ENCODE measurements around the gene BCL2.

Gene BCL2

GRCh38 chr18:63135101-63135500 is 184.5 kb downstream of the BCL2 start:
- no peak for DNase-seq

GRCh38 chr18:63132819-63133200 is 186.8 kb downstream of the BCL2 start:
- DNase-seq = no peak

- DNase-seq = no peak
Observed at GRCh38 chr18:63131959-63132818, 187.4 kb downstream of the BCL2 start.

GRCh38 chr18:63131106-63131958 is 188.2 kb downstream of the BCL2 start:
- peak in 3 of 4 experiments; percentile 17 to 37 (median 31) for DNase-seq

DNA sequence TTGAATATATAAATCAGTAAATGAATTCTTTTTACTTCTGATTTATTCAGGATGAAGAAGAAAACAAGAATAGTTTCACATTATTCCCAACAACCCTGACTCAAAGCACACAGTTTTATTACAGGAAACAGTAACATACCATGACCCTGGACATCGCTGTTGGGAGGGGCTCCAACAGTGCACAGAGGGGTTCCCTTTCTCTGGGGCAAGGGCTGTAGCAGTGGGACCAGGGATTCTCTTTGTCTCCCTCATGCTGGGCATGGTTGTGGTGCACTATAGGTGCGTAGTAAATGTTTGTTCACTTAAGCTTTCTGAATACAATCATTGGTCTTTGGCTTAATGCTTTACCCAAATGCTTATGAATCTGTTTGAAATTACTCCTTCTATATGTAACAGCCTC is 189.4 kb downstream of the BCL2 start:
- DNase-seq = no peak

DNA sequence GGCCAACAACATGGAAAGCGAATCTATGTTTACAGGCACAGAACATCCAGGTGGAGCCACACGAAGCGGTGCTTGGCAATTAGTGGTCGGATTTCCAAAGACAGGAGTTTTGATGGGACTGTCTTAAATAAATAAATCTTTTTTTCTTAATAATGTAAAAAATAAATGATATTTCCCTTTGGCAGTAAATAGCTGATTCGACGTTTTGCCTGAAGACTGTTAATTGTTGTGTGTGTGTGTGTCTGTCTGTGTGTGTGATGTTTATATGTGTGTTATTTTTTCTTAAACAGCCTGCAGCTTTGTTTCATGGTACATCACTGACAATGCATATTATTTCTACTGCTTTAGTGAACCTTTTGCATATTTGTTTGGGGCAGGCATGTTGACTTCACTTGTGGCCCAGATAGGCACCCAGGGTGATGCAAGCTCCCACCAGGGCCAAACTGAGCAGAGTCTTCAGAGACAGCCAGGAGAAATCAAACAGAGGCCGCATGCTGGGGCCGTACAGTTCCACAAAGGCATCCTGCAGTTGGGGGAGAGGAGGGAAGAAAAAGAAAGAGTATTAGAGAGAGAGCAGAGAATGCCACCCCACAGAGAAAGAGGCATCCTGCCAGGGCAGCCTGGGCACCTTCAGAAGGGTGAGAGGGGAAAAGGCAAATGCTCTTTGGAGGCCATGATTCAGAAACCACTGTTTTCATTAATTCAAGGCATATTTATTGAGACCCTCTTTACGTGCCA is 191.2 kb downstream of the BCL2 start:
- no peak for DNase-seq

DNA sequence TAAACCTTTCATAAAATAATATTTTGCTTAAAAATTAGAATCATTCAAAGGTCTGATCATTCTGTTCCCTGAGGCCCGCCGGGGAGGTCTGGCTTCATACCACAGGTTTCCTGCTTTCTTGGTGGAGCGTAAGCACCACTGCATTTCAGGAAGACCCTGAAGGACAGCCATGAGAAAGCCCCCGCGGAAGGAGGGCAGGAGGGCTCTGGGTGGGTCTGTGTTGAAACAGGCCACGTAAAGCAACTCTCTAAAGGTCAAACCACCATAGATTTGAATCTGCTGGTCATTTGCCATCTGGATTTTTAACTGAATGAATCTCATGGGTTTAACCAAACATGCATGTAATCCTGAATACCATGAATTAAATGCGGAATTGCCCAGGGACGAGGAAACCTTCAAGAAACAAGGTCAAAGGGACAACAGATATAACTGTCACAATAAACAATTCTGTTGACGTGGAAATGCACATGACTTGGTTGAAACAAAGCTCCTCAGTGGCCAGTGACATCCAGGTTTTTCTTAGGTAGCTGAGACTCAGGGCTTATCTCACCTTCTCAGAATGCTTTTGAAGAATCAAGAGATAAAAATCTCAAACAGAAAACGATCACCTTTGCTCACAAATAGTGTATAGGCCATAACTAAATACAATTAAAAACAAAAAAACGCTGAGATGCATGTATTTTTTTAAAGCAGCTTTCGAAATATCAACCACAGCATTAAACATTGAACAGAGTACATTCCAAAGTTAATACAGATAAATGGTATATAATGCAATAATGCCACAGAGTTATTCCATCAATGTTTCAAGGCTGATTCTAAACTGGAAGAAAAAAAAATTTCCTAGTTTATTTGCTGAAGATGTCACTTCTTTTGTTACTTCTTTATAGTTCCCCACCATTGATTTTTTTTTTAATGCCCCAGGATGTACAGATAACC is 193.2 kb downstream of the BCL2 start:
- DNase-seq = no peak

GRCh38 chr18:63120620-63121019 is 198.9 kb downstream of the BCL2 start:
- no peak for DNase-seq

GRCh38 chr18:63119647-63120046 is 199.9 kb downstream of the BCL2 start:
- DNase-seq = no peak

- no peak for DNase-seq
Observed at GRCh38 chr18:63113899-63114565, 205.5 kb downstream of the BCL2 start.

DNA sequence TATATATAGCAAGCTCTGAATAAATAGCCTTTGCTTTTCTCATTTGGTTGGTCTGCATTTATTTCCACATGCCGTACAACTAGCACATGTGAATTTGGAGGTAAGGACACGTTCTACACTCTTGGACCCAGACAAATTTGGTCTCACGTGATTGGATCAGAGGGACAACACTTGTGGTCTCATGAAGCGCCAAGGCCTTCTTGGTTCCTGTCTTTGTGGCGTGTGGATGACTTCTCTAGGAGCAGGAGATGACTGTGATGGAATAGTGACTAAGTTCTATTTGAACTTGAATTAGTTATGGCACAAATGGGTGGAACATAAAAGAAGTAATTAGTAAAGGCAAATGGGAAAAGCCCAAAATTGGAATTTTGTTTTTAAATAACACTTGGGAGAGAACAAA is 206.9 kb downstream of the BCL2 start:
- DNase-seq = no peak

DNA sequence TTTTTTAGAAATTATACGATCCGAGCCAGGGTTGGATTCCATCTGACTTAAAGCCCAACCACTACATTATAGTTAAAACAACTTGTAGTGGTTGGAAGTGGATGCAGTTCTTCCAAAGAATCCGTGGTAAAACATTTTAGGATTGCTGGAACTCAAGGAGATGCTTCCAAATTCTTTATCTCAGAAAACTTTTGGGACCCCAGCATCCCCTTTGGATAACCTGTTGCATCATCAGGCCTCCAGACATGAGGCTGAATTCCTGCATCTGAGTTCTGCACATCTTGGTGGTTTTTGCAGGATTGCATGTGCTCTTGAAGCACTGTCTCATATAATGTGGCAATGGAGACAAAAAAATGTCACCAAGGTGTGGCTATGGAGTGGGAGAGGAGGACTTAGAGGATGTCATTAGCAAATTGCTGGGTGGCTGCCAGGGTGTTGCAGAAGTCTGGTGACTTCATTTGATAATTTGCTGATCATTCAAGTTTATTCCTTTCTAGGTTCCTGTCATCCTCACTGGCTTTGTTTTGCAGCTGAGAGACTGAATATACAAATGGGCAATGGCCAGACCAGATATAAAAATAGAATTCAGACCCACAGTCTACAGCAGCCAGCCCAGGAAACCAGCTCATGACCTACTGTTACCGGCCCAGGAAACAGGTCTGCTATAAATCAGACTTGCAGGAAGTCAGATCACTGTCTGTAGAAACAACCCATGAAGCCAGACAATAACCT is 207.7 kb downstream of the BCL2 start:
- DNase-seq = no peak

- no peak for DNase-seq
Observed at GRCh38 chr18:63109802-63110201, 209.8 kb downstream of the BCL2 start.

DNA sequence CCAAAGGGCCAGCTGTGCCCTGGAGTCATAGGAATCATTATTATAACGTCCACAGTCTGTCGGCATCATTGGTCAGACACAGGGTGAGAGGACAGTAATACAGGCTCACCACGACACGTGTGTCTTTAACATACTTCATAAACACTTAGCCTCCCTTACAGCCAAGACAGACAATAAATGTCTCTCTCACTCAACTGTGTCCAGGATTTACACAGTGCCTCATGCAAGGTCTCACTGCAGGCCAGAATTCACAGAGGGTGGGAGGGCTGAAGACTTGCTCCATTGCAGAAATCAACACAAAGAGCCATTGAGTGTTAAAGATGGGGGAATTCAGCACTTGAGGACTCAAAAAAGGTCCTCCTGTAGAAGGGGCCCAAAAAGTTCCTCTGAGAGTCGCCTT is 210.5 kb downstream of the BCL2 start:
- DNase-seq = no peak

- DNase-seq = no peak
Observed at GRCh38 chr18:63107931-63108330, 211.6 kb downstream of the BCL2 start.

DNA sequence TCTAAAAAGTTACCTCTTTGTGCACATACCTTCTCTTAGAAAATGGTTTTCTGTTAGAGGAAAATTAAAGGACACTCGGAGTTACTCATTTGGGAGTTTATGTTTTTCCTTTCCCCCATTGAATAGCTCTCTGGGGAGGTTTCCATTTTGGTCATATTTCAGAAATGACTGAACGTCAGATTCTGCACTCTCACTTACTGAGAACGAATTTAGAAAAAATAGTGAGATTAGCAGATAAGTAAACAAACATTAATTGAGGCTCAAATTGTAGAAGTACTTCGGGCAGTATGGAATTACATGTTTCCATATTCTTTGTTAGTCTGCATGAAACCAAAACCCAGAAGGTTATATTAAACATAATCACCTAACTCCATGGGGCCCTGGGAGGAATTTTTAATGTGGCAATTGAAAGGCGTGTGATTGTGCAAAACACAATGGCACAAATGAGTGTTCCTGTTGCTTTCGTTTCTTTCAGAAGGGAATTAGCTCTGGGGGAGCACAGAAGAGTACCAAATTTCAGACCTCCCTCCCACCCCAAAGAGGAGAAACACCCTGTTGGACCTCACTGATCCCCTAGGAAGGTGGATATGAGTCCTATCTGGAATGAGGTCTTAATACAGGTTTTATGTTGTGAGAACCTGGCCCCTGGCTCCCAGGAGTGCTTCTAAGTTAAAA is 212.3 kb downstream of the BCL2 start:
- DNase-seq = no peak

DNA sequence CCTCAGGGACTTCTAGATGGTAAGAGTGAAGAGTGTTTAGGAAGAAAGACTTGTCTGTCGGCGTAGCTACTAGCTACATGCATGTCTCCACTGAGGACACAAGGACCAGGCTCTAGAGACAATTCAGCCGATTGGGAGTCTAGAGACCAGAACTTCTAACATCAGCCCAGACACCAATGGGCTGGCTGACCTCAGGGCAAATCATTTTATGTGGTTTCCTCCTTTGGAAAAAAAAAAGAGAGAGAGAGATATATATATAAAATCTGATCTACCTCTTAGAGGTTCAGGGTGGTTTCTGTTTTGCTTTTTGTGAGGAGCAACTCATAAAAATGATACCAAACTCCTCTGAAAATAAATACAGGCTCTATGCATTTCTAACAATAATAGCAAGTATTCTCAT is 212.8 kb downstream of the BCL2 start:
- DNase-seq = no peak

DNA sequence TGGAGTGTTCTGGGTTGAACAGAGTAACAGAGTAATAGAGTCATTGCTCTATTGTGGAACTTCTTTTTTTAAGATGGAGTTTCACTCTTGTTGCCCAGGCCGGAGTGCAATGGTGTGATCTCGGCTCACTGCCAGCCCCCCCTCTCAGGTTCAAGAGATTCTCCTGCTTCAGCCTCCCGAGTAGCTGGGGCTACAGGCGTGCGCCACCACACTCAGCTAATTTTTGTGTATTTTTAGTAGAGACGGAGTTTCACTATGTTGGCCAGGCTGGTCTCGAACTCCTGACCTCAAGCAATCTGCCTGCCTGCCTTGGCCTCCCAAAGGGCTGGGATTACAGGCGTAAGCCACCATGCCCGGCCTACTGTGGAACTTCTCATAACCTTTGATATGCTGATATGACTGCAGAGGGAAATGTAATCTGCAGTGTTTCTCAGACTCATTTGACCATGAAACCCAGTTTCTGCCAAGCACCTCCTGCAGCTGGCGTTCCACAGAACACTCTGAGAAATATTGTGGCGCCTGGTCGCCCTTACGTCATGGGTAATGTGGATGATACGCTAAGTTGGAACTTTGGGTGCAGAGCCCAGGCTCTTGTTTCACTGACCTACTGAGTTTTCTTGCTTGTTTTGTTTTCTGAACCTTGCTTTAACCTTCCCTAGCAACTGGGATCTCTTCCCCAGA is 213.8 kb downstream of the BCL2 start:
- no peak for DNase-seq

- no peak for DNase-seq
Observed at GRCh38 chr18:63104868-63105267, 214.7 kb downstream of the BCL2 start.

All from activated CD4-positive, CD25-positive, alpha-beta regulatory T cell (primary cell).